ENCODE measurements around the gene CAB39.
A peak's percentile ranks its signal among the peaks of the same experiment; 100 is the strongest.

The CAB39 gene

GRCh38 chr2:230785346-230785745 is 72.7 kb downstream of the CAB39 start:
- no peak for DNase-seq (ENCODE audit: low spot score)

- DNase-seq (ENCODE audit: low spot score), result no peak
Measured at GRCh38 chr2:230787101-230787500, 74.5 kb downstream of the CAB39 start.

GRCh38 chr2:230788554-230789175 is 76.0 kb downstream of the CAB39 start:
- no peak for DNase-seq (ENCODE audit: low spot score)

- no peak for DNase-seq (ENCODE audit: low spot score)
Measured at GRCh38 chr2:230790981-230791380, 78.3 kb downstream of the CAB39 start.

- DNase-seq (ENCODE audit: low spot score), result peak; percentile 93
Measured at GRCh38 chr2:230793572-230794359, 81.1 kb downstream of the CAB39 start.

GRCh38 chr2:230794497-230794896 is 81.9 kb downstream of the CAB39 start:
- peak; percentile 53 for DNase-seq (ENCODE audit: low spot score)

GRCh38 chr2:230795856-230796255 is 83.2 kb downstream of the CAB39 start:
- DNase-seq (ENCODE audit: low spot score), result no peak

GRCh38 chr2:230796280-230796862 is 83.7 kb downstream of the CAB39 start:
- no peak for DNase-seq (ENCODE audit: low spot score)

GRCh38 chr2:230797515-230798495 is 85.2 kb downstream of the CAB39 start:
- no peak for DNase-seq (ENCODE audit: low spot score)

GRCh38 chr2:230798769-230799399 is 86.2 kb downstream of the CAB39 start:
- DNase-seq (ENCODE audit: low spot score), result peak; percentile 71

GRCh38 chr2:230805353-230806017 is 92.8 kb downstream of the CAB39 start:
- no peak for DNase-seq (ENCODE audit: low spot score)

- no peak for DNase-seq (ENCODE audit: low spot score)
Measured at GRCh38 chr2:230807729-230808128, 95.1 kb downstream of the CAB39 start.

GRCh38 chr2:230809015-230809414 is 96.4 kb downstream of the CAB39 start:
- DNase-seq (ENCODE audit: low spot score), result no peak

- DNase-seq (ENCODE audit: low spot score), result no peak
Measured at GRCh38 chr2:230809677-230810251, 97.1 kb downstream of the CAB39 start.

- DNase-seq (ENCODE audit: low spot score), result no peak
Measured at GRCh38 chr2:230811508-230811907, 98.9 kb downstream of the CAB39 start.

- DNase-seq (ENCODE audit: low spot score), result no peak
Measured at GRCh38 chr2:230812033-230812432, 99.4 kb downstream of the CAB39 start.

GRCh38 chr2:230814616-230815015 is 102.0 kb downstream of the CAB39 start:
- DNase-seq (ENCODE audit: low spot score), result no peak

- no peak for DNase-seq (ENCODE audit: low spot score)
Measured at GRCh38 chr2:230815088-230815487, 102.4 kb downstream of the CAB39 start.

- DNase-seq (ENCODE audit: low spot score), result no peak
Measured at GRCh38 chr2:230816735-230817134, 104.1 kb downstream of the CAB39 start.

- DNase-seq (ENCODE audit: low spot score), result no peak
Measured at GRCh38 chr2:230819433-230819832, 106.8 kb downstream of the CAB39 start.

All from activated CD4-positive, alpha-beta T cell treated with anti-CD3 and anti-CD28 coated beads, Interleukin-2, Interleukin-4, amounts not matched to agents 100 ng/mL and 50 ng/mL, durations not matched to agents 16 hours and 8 hours (primary cell).